Astrocyte of the spinal cord (primary cell): ENCODE measurements around the gene MAD2L2.

Experiments used
- DNase-seq: peaks from one replicate; pipeline ENCODE4 v3.0.0; 2011; ENCODE audit warnings: low read depth, low spot score
- H3K4me3 ChIP-seq: 2 replicates; pipeline ENCODE4 v1.5.1; 2011; ENCODE audit warnings: low read depth, mild to moderate bottlenecking, low read length, moderate library complexity
- CTCF ChIP-seq: IDR thresholded peaks from 2 replicates; pipeline ENCODE4 v1.5.1; 2012; ENCODE audit warnings: low read depth, mild to moderate bottlenecking, low read length, inconsistent platforms
- in situ Hi-C: cut with HindIII; loops from 2 replicates; pipeline ENCODE4 v1.10.0; 2017; ENCODE audit warnings: low sequenced_read_pairs

The MAD2L2 gene

GRCh38 chr1:11701551-11701961 is 20.6 kb upstream of the MAD2L2 start:
- no peak for DNase-seq
- in situ Hi-C loops = no loop called here
- no peak for TF ChIP-seq CTCF
- H3K4me3 ChIP-seq = no peak overlapping the region

- no peak overlapping the region for H3K4me3 ChIP-seq
- no peak for DNase-seq
- no peak for TF ChIP-seq CTCF
- in situ Hi-C loops = no loop called here
Measured at GRCh38 chr1:11700601-11701467, 19.9 kb upstream of the MAD2L2 start.

- TF ChIP-seq CTCF = no peak
Measured at GRCh38 chr1:11697893-11698210, 16.9 kb upstream of the MAD2L2 start.

GRCh38 chr1:11697188-11697892 is 16.4 kb upstream of the MAD2L2 start:
- no peak for TF ChIP-seq CTCF
- no peak for DNase-seq
- in situ Hi-C loops = no loop called here
- no peak overlapping the region for H3K4me3 ChIP-seq

More at GRCh38 chr1:11697893-11698210, 16.9 kb upstream of the MAD2L2 start:
- no peak for DNase-seq
- H3K4me3 ChIP-seq = no peak overlapping the region
- in situ Hi-C loops = no loop called here

- no peak for TF ChIP-seq CTCF
- in situ Hi-C loops = no loop called here
- H3K4me3 ChIP-seq = no peak overlapping the region
- no peak for DNase-seq
Measured at GRCh38 chr1:11695861-11696260, 14.9 kb upstream of the MAD2L2 start.

- in situ Hi-C loops = no loop called here
- H3K4me3 ChIP-seq = no peak overlapping the region
- no peak for TF ChIP-seq CTCF
- DNase-seq = no peak
Measured at GRCh38 chr1:11693917-11694316, 13.0 kb upstream of the MAD2L2 start.
